ENCODE measurements around the gene LRRN4CL.
A peak's percentile ranks its signal among the peaks of the same experiment; 100 is the strongest.

LRRN4CL gene

GRCh38 chr11:62646825-62647608, 42.3 kb downstream of the LRRN4CL start:
- DNase-seq (ENCODE audit: low spot score): no peak

- DNase-seq (ENCODE audit: low spot score): peak; percentile 98
Observed at GRCh38 chr11:62645946-62646824, 43.1 kb downstream of the LRRN4CL start, which contains the start of gene GANAB. Gene GANAB, minus strand, starts transcription at chr11:62646613. Its CDS starts 14 bp downstream, at chr11:62646599.

GRCh38 chr11:62645671-62645945, 43.7 kb downstream of the LRRN4CL start:
- no peak for DNase-seq (ENCODE audit: low spot score)

- DNase-seq (ENCODE audit: low spot score): no peak
Observed at GRCh38 chr11:62644220-62644619, 45.1 kb downstream of the LRRN4CL start.
